Neural cell (in vitro differentiated cells): Measurements from ENCODE around the gene SLBP. TPM values are rescaled to one million over a fixed set of nuclear protein-coding genes. Genes with fewer than 3 reads are reported as not detected.
A peak's percentile ranks its signal among the peaks of the same experiment; 100 is the strongest.

Experiments
- H2AFZ ChIP-seq: fragments of 200-600, 300-800 bp; sonication (generic), shearing (Covaris generic); 2 replicates; pipeline ENCODE4 v1.6.0; 2014; ENCODE audit warnings: low read depth, mild to moderate bottlenecking, antibody characterized with exemption, low read length, moderate library complexity
- H3F3A ChIP-seq: fragments of 200-600 bp; shearing (Covaris generic); 2 replicates; pipeline ENCODE4 v1.6.1; 2016; ENCODE audit warnings: mild to moderate bottlenecking, moderate library complexity, mixed read lengths, antibody characterized with exemption, low read length; ENCODE audit not compliant: insufficient read depth, poor library complexity, severe bottlenecking
- H3K27ac ChIP-seq: fragments of 200-600, 300-800 bp; sonication (generic), shearing (Covaris generic); 2 replicates; pipeline ENCODE4 v1.5.1; 2014; ENCODE audit warnings: mild to moderate bottlenecking, low read length, moderate library complexity
- H3K27me3 ChIP-seq: fragments of 300-800, 200-600 bp; sonication (generic), shearing (Covaris generic); 2 replicates; pipeline ENCODE4 v1.6.0; 2014; ENCODE audit warnings: mild to moderate bottlenecking, low read depth, low read length, moderate library complexity; ENCODE audit not compliant: insufficient read depth
- H3K36me3 ChIP-seq: fragments of 300-800, 200-600 bp; sonication (generic), shearing (Covaris generic); 2 replicates; pipeline ENCODE4 v1.5.1; 2014; ENCODE audit warnings: mild to moderate bottlenecking, antibody characterized with exemption, low read length, moderate library complexity; ENCODE audit not compliant: insufficient read depth
- H3K4me2 ChIP-seq: fragments of 300-800, 200-600 bp; sonication (generic), shearing (Covaris generic); 2 replicates; pipeline ENCODE4 v1.6.0; 2014; ENCODE audit warnings: mild to moderate bottlenecking, low read length
- H3K4me3 ChIP-seq: fragments of 300-800, 200-600 bp; sonication (generic), shearing (Covaris generic); 2 replicates; pipeline ENCODE4 v1.5.1; 2014; ENCODE audit warnings: mild to moderate bottlenecking, low read length, moderate library complexity
- H3K79me2 ChIP-seq: fragments of 200-600 bp; shearing (Covaris generic); replicated peaks from 2 replicates; pipeline ENCODE4 v1.6.0; 2014; ENCODE audit warnings: mild to moderate bottlenecking, low read length, moderate library complexity; ENCODE audit not compliant: insufficient read depth
- H3K9ac ChIP-seq: fragments of 300-800, 200-600 bp; sonication (generic), shearing (Covaris generic); 2 replicates; pipeline ENCODE4 v1.6.1; 2016; ENCODE audit warnings: mild to moderate bottlenecking, low read length, mixed read lengths
- H3K9me2 ChIP-seq: fragments of 200-600 bp; shearing (Covaris generic); 2 replicates; pipeline ENCODE4 v1.6.1; 2016; ENCODE audit warnings: mild to moderate bottlenecking, low read length, mixed read lengths; ENCODE audit not compliant: insufficient read depth
- H3K9me3 ChIP-seq: fragments of 200-600, 300-800 bp; sonication (generic), shearing (Covaris generic); 2 replicates; pipeline ENCODE4 v1.6.1; 2016; ENCODE audit warnings: mild to moderate bottlenecking, mixed run types, low read length, moderate library complexity, mixed read lengths
- H4K20me1 ChIP-seq: fragments of 200-600 bp; shearing (Covaris generic); 2 replicates; pipeline ENCODE4 v1.6.1; 2016; ENCODE audit warnings: mild to moderate bottlenecking, mixed run types; ENCODE audit not compliant: insufficient read depth
- EP300 ChIP-seq: fragments of 450-650 bp; conservative IDR thresholded peaks from 2 replicates; pipeline ENCODE4 v1.6.1; 2014; ENCODE audit warnings: antibody characterized with exemption, mild to moderate bottlenecking, moderate library complexity; ENCODE audit not compliant: poor library complexity, severe bottlenecking
- EZH2 ChIP-seq: fragments of 200-600, 300-800 bp; shearing (Covaris generic), sonication (generic); IDR thresholded peaks from 2 replicates; pipeline ENCODE4 v1.6.1; 2014; ENCODE audit warnings: antibody characterized with exemption, low read length, borderline replicate concordance, mild to moderate bottlenecking; ENCODE audit not compliant: insufficient read depth, poor library complexity, severe bottlenecking
- MXI1 ChIP-seq: fragments of 450-650 bp; conservative IDR thresholded peaks from 2 replicates; pipeline ENCODE4 v1.6.1; 2014; ENCODE audit warnings: antibody characterized with exemption, mild to moderate bottlenecking; ENCODE audit not compliant: poor library complexity, severe bottlenecking
- POLR2AphosphoS5 ChIP-seq: IDR thresholded peaks from 2 replicates; pipeline ENCODE4 v1.6.1; 2012
- RAD21 ChIP-seq: fragments of 450-650 bp; conservative IDR thresholded peaks from 2 replicates; pipeline ENCODE4 v1.6.1; 2014; ENCODE audit warnings: antibody characterized with exemption, mild to moderate bottlenecking, moderate library complexity
- SMC3 ChIP-seq: fragments of 450-650 bp; conservative IDR thresholded peaks from 2 replicates; pipeline ENCODE4 v1.6.1; 2014; ENCODE audit warnings: antibody characterized with exemption, mild to moderate bottlenecking, moderate library complexity; ENCODE audit not compliant: poor library complexity
- TAF1 ChIP-seq: IDR thresholded peaks from 2 replicates; pipeline ENCODE4 v1.6.1; 2012; ENCODE audit warnings: low read depth
- polyA minus RNA-seq: library from RNA; depleted of rRNA, polyadenylated mRNA; stranded (reverse); fragments of >200 nt; gene quantifications from 2 replicates; pipeline ENCODE4 v1.2.3, GENCODE V29; 2014
- polyA plus RNA-seq: library from polyadenylated mRNA; depleted of rRNA; stranded (reverse); fragments of >200 nt; gene quantifications from 2 replicates; pipeline ENCODE4 v1.2.3, GENCODE V29; 2014
- TF ChIP-seq, protein P1 (sequence below): IDR thresholded peaks from 2 replicates; pipeline ENCODE4 v1.6.1; 2012; ENCODE audit warnings: borderline replicate concordance
- TF ChIP-seq, protein P2 (sequence below): fragments of 450-650 bp; IDR thresholded peaks from 2 replicates; pipeline ENCODE4 v1.5.1; 2014; ENCODE audit warnings: antibody characterized with exemption, mild to moderate bottlenecking, moderate library complexity; ENCODE audit not compliant: poor library complexity, severe bottlenecking

Gene SLBP
- 107 and 111 TPM in 2 replicates for polyA plus RNA-seq
- polyA minus RNA-seq: 54.4 and 59.4 TPM in 2 replicates

GRCh38 chr4:1712216-1713002 lies at the start of gene SLBP:
TSS of gene SLBP (minus strand) at chr4:1712319. CDS start at chr4:1712188, 131 bp downstream.
- Histone ChIP-seq H3K9me3 (no peaks in the 10 kb centered on the region), H3K36me3 (no peaks in the 10 kb centered on the region), H3K27ac (peak within 1 kb of the TSS; percentile 65), H2AFZ (peak within 1 kb of the TSS; percentile 60), H3F3A (no peaks in the 10 kb centered on the region), H3K9ac (peak within 1 kb of the TSS; percentile 83), H4K20me1 (no peaks in the 10 kb centered on the region), H3K27me3 (no peaks in the 10 kb centered on the region), H3K79me2 (peaks cover 32% of the 10 kb centered on the region), H3K4me2 (peak within 1 kb of the TSS; percentile 94), H3K9me2 (no peaks in the 10 kb centered on the region), H3K4me3 (peak within 1 kb of the TSS; percentile 97)
- no peak for TF ChIP-seq TAF1
- TF ChIP-seq, protein P1, sequence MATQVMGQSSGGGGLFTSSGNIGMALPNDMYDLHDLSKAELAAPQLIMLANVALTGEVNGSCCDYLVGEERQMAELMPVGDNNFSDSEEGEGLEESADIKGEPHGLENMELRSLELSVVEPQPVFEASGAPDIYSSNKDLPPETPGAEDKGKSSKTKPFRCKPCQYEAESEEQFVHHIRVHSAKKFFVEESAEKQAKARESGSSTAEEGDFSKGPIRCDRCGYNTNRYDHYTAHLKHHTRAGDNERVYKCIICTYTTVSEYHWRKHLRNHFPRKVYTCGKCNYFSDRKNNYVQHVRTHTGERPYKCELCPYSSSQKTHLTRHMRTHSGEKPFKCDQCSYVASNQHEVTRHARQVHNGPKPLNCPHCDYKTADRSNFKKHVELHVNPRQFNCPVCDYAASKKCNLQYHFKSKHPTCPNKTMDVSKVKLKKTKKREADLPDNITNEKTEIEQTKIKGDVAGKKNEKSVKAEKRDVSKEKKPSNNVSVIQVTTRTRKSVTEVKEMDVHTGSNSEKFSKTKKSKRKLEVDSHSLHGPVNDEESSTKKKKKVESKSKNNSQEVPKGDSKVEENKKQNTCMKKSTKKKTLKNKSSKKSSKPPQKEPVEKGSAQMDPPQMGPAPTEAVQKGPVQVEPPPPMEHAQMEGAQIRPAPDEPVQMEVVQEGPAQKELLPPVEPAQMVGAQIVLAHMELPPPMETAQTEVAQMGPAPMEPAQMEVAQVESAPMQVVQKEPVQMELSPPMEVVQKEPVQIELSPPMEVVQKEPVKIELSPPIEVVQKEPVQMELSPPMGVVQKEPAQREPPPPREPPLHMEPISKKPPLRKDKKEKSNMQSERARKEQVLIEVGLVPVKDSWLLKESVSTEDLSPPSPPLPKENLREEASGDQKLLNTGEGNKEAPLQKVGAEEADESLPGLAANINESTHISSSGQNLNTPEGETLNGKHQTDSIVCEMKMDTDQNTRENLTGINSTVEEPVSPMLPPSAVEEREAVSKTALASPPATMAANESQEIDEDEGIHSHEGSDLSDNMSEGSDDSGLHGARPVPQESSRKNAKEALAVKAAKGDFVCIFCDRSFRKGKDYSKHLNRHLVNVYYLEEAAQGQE: peak; percentile 2
- TF ChIP-seq POLR2AphosphoS5: peak; percentile 83
- TF ChIP-seq EP300: peak; percentile 72
- peak; percentile 98 for TF ChIP-seq MXI1
- no peak for TF ChIP-seq EZH2
- TF ChIP-seq, protein P2, sequence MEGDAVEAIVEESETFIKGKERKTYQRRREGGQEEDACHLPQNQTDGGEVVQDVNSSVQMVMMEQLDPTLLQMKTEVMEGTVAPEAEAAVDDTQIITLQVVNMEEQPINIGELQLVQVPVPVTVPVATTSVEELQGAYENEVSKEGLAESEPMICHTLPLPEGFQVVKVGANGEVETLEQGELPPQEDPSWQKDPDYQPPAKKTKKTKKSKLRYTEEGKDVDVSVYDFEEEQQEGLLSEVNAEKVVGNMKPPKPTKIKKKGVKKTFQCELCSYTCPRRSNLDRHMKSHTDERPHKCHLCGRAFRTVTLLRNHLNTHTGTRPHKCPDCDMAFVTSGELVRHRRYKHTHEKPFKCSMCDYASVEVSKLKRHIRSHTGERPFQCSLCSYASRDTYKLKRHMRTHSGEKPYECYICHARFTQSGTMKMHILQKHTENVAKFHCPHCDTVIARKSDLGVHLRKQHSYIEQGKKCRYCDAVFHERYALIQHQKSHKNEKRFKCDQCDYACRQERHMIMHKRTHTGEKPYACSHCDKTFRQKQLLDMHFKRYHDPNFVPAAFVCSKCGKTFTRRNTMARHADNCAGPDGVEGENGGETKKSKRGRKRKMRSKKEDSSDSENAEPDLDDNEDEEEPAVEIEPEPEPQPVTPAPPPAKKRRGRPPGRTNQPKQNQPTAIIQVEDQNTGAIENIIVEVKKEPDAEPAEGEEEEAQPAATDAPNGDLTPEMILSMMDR: peak; percentile 15
- no peak for TF ChIP-seq RAD21
- TF ChIP-seq SMC3: no peak

GRCh38 chr4:1761130-1761689 lies 49.1 kb upstream of the SLBP start:
- Histone ChIP-seq H2AFZ (no peak overlapping the region), H3K27me3 (peaks cover 4% of the 10 kb centered on the region), H3K4me2 (no peak overlapping the region), H3K9me2 (no peaks in the 10 kb centered on the region), H4K20me1 (no peaks in the 10 kb centered on the region), H3K4me3 (no peak overlapping the region), H3K9ac (no peak overlapping the region), H3K27ac (no peak overlapping the region), H3K9me3 (no peaks in the 10 kb centered on the region), H3F3A (no peaks in the 10 kb centered on the region), H3K79me2 (no peaks in the 10 kb centered on the region), H3K36me3 (no peaks in the 10 kb centered on the region)
- no peak for TF ChIP-seq POLR2AphosphoS5
- TF ChIP-seq, protein P1: no peak
